ENCODE data around the gene ZNF423.

- TF ChIP-seq CTCF (IDR thresholded peaks at IDR 0.05; ENCODE audit: low read depth, low read length, poor library complexity, severe bottlenecking) (no peak), EZH2phosphoT487 (IDR thresholded peaks at IDR 0.05; ENCODE audit: borderline replicate concordance, low read length) (no peak)
Observed at GRCh38 chr16:49657736-49658465, 198.0 kb downstream of the ZNF423 start.

All from DOHH2 (cell line).